HG03521 (cell line): ENCODE results near the gene AGO3.
"Not testable (repeated sequence)": the region's sequence is repeated elsewhere in the genome, so short reads cannot be mapped to it uniquely, and the experiment has no call there.

ENCODE experiments used
- ATAC-seq: cut with Tn5 transposase; IDR thresholded peaks from one replicate; pipeline ENCODE4 v1.9.1; 2021; ENCODE audit warnings: mild to moderate bottlenecking, moderate library complexity; ENCODE audit not compliant: unreplicated experiment

AGO3 gene

GRCh38 chr1:35924838-35925237 is 6.1 kb upstream of the AGO3 start:
- ATAC-seq = no peak

GRCh38 chr1:35925741-35926140 is 5.2 kb upstream of the AGO3 start:
- ATAC-seq = no peak

GRCh38 chr1:35927472-35927871 is 3.4 kb upstream of the AGO3 start:
- no peak for ATAC-seq

GRCh38 chr1:35929730-35930592 is 944 bp upstream of the AGO3 start:
- no peak for ATAC-seq

GRCh38 chr1:35931446-35932157 is 697 bp downstream of the AGO3 start:
- peak; percentile 30 for ATAC-seq

GRCh38 chr1:35932158-35932636 is 1.3 kb downstream of the AGO3 start:
- ATAC-seq = no peak

GRCh38 chr1:35932941-35933340 is 2.0 kb downstream of the AGO3 start:
- ATAC-seq = no peak

- no peak for ATAC-seq
Measured at GRCh38 chr1:35935442-35936388, 4.8 kb downstream of the AGO3 start.

- ATAC-seq = no peak
Measured at GRCh38 chr1:35936838-35937237, 5.9 kb downstream of the AGO3 start.

- ATAC-seq = no peak
Measured at GRCh38 chr1:35939484-35939883, 8.6 kb downstream of the AGO3 start.

GRCh38 chr1:35945327-35945726 is 14.4 kb downstream of the AGO3 start:
- ATAC-seq = no peak

- ATAC-seq = no peak
Measured at GRCh38 chr1:35947547-35947946, 16.6 kb downstream of the AGO3 start.

- no peak for ATAC-seq
Measured at GRCh38 chr1:35958558-35958957, 27.7 kb downstream of the AGO3 start.

- no peak for ATAC-seq
Measured at GRCh38 chr1:35959304-35959703, 28.4 kb downstream of the AGO3 start.

GRCh38 chr1:35962952-35963351 is 32.0 kb downstream of the AGO3 start:
- no peak for ATAC-seq

GRCh38 chr1:35964277-35964676 is 33.4 kb downstream of the AGO3 start:
- not testable (repeated sequence) for ATAC-seq

- no peak for ATAC-seq
Measured at GRCh38 chr1:35968396-35968795, 37.5 kb downstream of the AGO3 start.

GRCh38 chr1:35971601-35972000 is 40.7 kb downstream of the AGO3 start:
- no peak for ATAC-seq

GRCh38 chr1:35972631-35973030 is 41.7 kb downstream of the AGO3 start:
- not testable (repeated sequence) for ATAC-seq

- ATAC-seq = no peak
Measured at GRCh38 chr1:35980090-35980489, 49.2 kb downstream of the AGO3 start.

- no peak for ATAC-seq
Measured at GRCh38 chr1:35988237-35988636, 57.3 kb downstream of the AGO3 start.
